ENCODE measurements around the gene DDX25. TPM values are rescaled to one million over a fixed set of nuclear protein-coding genes. Genes with fewer than 3 reads are reported as not detected.

DDX25 gene
- total RNA-seq, 1 donor, result not detected

DNA sequence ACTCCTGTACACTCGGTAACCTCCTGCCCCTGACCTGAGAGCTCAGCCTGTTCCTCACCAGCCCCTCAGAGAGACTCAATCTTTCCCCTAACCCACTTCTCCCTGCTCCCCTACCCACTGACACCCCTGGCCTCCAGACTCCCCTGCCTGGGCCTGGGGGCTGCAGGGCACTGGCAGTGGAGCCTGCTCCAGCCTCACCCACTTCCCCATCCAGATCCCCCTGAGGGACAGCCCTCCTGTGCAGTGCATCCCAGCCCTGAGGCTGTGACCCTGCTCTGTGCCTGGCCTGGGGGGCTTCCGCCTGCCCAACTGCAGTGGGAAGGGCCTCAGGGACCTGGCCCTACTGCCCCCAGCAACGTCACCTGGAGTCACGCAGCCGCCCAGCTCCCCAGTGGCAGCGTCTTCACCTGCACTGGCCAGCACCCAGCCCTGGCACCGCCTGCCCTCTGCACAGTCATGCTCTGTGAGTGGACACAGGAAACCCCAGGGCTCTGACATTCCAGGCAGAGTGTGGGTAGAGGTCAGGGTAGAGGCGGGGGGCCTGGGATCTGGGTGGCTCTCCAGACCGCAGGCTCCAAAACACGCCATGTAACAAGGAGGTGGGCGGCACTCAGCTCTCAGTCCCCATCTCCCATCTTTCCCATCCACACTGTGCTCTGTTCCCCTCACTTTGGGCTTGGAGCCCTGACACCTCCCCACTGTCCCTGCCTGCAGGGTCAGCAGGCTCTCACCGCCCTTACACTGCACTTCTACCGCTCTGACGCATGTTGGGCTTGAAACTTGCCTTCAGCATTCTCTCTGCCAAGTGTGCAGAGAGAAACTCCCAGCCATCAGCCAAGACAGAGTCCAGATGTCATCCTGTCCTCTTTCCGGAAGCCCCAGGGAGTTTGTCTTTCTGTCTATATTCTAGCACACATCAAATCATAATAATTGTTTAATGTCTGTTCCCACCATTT, 46.7 kb downstream of the DDX25 start:
- no peak overlapping the region for H3K27ac ChIP-seq (ENCODE audit: low read depth, low read length)
- no peaks in the 10 kb centered on the region for H3K36me3 ChIP-seq (ENCODE audit: insufficient read depth, low read length)
- DNase-seq (ENCODE audit: insufficient read length, low spot score, missing footprints), result peak; percentile 95
- H4K20me1 ChIP-seq (ENCODE audit: insufficient read depth, low read length), result no peaks in the 10 kb centered on the region
- no peaks in the 10 kb centered on the region for H3K27me3 ChIP-seq (ENCODE audit: insufficient read depth, low read length)
- H3K4me2 ChIP-seq (ENCODE audit: insufficient read depth, low read length), result peak overlapping the region; percentile 28
- no peak overlapping the region for H2AFZ ChIP-seq (ENCODE audit: low read length)
- H3K4me1 ChIP-seq (ENCODE audit: insufficient read depth, low read length), result peaks cover 5% of the 10 kb centered on the region
- TF ChIP-seq, protein P1, sequence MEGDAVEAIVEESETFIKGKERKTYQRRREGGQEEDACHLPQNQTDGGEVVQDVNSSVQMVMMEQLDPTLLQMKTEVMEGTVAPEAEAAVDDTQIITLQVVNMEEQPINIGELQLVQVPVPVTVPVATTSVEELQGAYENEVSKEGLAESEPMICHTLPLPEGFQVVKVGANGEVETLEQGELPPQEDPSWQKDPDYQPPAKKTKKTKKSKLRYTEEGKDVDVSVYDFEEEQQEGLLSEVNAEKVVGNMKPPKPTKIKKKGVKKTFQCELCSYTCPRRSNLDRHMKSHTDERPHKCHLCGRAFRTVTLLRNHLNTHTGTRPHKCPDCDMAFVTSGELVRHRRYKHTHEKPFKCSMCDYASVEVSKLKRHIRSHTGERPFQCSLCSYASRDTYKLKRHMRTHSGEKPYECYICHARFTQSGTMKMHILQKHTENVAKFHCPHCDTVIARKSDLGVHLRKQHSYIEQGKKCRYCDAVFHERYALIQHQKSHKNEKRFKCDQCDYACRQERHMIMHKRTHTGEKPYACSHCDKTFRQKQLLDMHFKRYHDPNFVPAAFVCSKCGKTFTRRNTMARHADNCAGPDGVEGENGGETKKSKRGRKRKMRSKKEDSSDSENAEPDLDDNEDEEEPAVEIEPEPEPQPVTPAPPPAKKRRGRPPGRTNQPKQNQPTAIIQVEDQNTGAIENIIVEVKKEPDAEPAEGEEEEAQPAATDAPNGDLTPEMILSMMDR (IDR thresholded peaks at IDR 0.05; ENCODE audit: extremely low read depth, low read depth, low read length), result no peak
- H3K9me3 ChIP-seq (ENCODE audit: low read depth, low read length), result no peaks in the 10 kb centered on the region
- H3K4me3 ChIP-seq (ENCODE audit: insufficient read depth, low read length), result no peak overlapping the region
- no peaks in the 10 kb centered on the region for H3K79me2 ChIP-seq (ENCODE audit: insufficient read depth, low read length)

DNA sequence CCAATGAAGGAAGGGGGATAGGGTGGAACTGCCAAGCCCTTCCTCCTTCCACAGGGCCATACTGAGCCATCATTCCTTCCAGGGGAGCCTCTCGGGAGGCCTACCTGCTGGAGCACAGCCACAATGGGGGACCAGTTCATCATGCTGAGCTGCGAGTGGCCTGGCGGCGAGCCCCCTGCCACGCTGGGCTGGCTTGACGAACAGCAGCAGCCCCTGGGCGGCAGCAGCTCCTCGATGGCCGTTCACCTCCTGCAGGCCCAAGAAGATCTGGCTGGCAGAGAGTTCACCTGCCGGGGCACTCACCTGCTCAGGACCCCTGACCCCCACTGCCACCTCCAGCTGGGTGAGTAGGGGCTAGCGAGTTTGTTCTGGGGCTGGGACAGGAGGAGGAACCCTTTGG, 47.4 kb downstream of the DDX25 start:
- no peak for DNase-seq (ENCODE audit: insufficient read length, low spot score, missing footprints)
- H3K4me2 ChIP-seq (ENCODE audit: insufficient read depth, low read length), result no peak overlapping the region
- H3K79me2 ChIP-seq (ENCODE audit: insufficient read depth, low read length), result no peaks in the 10 kb centered on the region
- H3K27me3 ChIP-seq (ENCODE audit: insufficient read depth, low read length), result no peaks in the 10 kb centered on the region
- no peaks in the 10 kb centered on the region for H4K20me1 ChIP-seq (ENCODE audit: insufficient read depth, low read length)
- H3K4me1 ChIP-seq (ENCODE audit: insufficient read depth, low read length), result peaks cover 5% of the 10 kb centered on the region
- H2AFZ ChIP-seq (ENCODE audit: low read length), result no peak overlapping the region
- H3K9me3 ChIP-seq (ENCODE audit: low read depth, low read length), result no peaks in the 10 kb centered on the region
- no peaks in the 10 kb centered on the region for H3K36me3 ChIP-seq (ENCODE audit: insufficient read depth, low read length)
- TF ChIP-seq, protein P1 (IDR thresholded peaks at IDR 0.05; ENCODE audit: extremely low read depth, low read depth, low read length), result no peak
- no peak overlapping the region for H3K4me3 ChIP-seq (ENCODE audit: insufficient read depth, low read length)
- no peak overlapping the region for H3K27ac ChIP-seq (ENCODE audit: low read depth, low read length)

DNA sequence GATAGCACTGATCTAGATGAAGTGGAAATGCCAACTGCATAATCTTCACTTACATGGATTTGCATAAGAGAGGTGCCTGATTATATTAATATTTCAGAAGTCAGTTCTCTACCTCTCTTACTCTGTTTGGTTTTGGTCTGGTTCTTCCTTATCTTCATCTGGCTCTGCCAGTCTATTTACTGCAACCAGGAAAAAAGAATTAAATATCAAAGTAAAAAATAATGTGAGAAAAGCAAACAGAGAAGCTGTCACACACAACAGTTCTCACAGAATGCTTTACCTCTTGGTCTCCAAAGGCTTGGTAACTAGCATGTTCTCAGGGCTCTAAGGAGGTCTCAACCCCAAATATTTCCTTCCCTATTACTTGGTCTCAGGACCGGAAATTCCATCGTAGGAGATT, 48.3 kb downstream of the DDX25 start:
- TF ChIP-seq, protein P1 (IDR thresholded peaks at IDR 0.05; ENCODE audit: extremely low read depth, low read depth, low read length), result no peak
- no peaks in the 10 kb centered on the region for H3K79me2 ChIP-seq (ENCODE audit: insufficient read depth, low read length)
- H3K9me3 ChIP-seq (ENCODE audit: low read depth, low read length), result no peaks in the 10 kb centered on the region
- no peaks in the 10 kb centered on the region for H3K27me3 ChIP-seq (ENCODE audit: insufficient read depth, low read length)
- no peak overlapping the region for H3K4me2 ChIP-seq (ENCODE audit: insufficient read depth, low read length)
- no peak for DNase-seq (ENCODE audit: insufficient read length, low spot score, missing footprints)
- no peaks in the 10 kb centered on the region for H4K20me1 ChIP-seq (ENCODE audit: insufficient read depth, low read length)
- H3K36me3 ChIP-seq (ENCODE audit: insufficient read depth, low read length), result no peaks in the 10 kb centered on the region
- H3K4me3 ChIP-seq (ENCODE audit: insufficient read depth, low read length), result no peak overlapping the region
- no peak overlapping the region for H2AFZ ChIP-seq (ENCODE audit: low read length)
- no peak overlapping the region for H3K27ac ChIP-seq (ENCODE audit: low read depth, low read length)
- H3K4me1 ChIP-seq (ENCODE audit: insufficient read depth, low read length), result peaks cover 5% of the 10 kb centered on the region

DNA sequence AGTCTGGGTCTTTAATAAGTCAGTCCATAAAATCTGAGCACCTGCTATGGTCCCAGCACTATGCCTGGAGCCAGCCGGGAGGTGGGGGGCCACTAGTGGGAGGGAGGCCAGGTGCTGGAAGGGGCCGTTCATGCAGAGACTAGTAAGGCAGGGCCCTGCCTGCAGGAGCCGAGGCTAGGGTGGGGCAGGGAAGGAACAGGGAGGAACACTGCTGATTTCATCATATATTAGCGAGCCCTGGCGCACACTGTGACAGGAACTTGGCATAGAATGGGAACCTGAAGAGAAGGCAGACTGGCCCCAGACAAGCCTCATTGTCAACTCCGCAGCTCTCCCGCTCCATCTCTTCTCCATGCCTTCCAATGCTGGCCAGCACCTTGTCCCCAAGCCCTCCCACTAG, 48.7 kb downstream of the DDX25 start:
- H3K9me3 ChIP-seq (ENCODE audit: low read depth, low read length), result no peaks in the 10 kb centered on the region
- H3K27me3 ChIP-seq (ENCODE audit: insufficient read depth, low read length), result no peaks in the 10 kb centered on the region
- no peaks in the 10 kb centered on the region for H4K20me1 ChIP-seq (ENCODE audit: insufficient read depth, low read length)
- H3K4me1 ChIP-seq (ENCODE audit: insufficient read depth, low read length), result peaks cover 5% of the 10 kb centered on the region
- H3K36me3 ChIP-seq (ENCODE audit: insufficient read depth, low read length), result no peaks in the 10 kb centered on the region
- no peak overlapping the region for H3K4me3 ChIP-seq (ENCODE audit: insufficient read depth, low read length)
- no peak overlapping the region for H2AFZ ChIP-seq (ENCODE audit: low read length)
- H3K27ac ChIP-seq (ENCODE audit: low read depth, low read length), result no peak overlapping the region
- H3K79me2 ChIP-seq (ENCODE audit: insufficient read depth, low read length), result no peaks in the 10 kb centered on the region
- TF ChIP-seq, protein P1 (IDR thresholded peaks at IDR 0.05; ENCODE audit: extremely low read depth, low read depth, low read length), result no peak
- DNase-seq (ENCODE audit: insufficient read length, low spot score, missing footprints), result peak; percentile 82
- no peak overlapping the region for H3K4me2 ChIP-seq (ENCODE audit: insufficient read depth, low read length)

All from osteoblast (primary cell).